Measurements from ENCODE around the gene HBEGF.

Gene HBEGF

GRCh38 chr5:140346348-140347221 lies at the start of gene HBEGF:
TSS of gene HBEGF (minus strand) at chr5:140346603. CDS start at chr5:140346328, 275 bp downstream.
- peak; percentile 22 to 52 for DNase-seq

GRCh38 chr5:140393738-140394137 lies 47.3 kb upstream of the HBEGF start:
- no peak for DNase-seq

GRCh38 chr5:140391732-140392131 lies 45.3 kb upstream of the HBEGF start:
- no peak for DNase-seq

GRCh38 chr5:140391312-140391711 lies 44.9 kb upstream of the HBEGF start:
- DNase-seq = no peak

- DNase-seq = no peak
Measured at GRCh38 chr5:140388052-140388451, 41.6 kb upstream of the HBEGF start.

GRCh38 chr5:140383300-140383699 lies 36.9 kb upstream of the HBEGF start:
- no peak for DNase-seq

GRCh38 chr5:140382866-140383265 lies 36.5 kb upstream of the HBEGF start:
- DNase-seq = no peak

- DNase-seq = no peak
Measured at GRCh38 chr5:140381972-140382371, 35.6 kb upstream of the HBEGF start.

- DNase-seq = no peak
Measured at GRCh38 chr5:140381351-140381750, 34.9 kb upstream of the HBEGF start.

- DNase-seq = peak; percentile 5 to 18
Measured at GRCh38 chr5:140372971-140373487, 26.6 kb upstream of the HBEGF start.

GRCh38 chr5:140371356-140372151 lies 25.2 kb upstream of the HBEGF start:
- DNase-seq = no peak

- DNase-seq = no peak
Measured at GRCh38 chr5:140367256-140368013, 21.0 kb upstream of the HBEGF start.

- DNase-seq = no peak
Measured at GRCh38 chr5:140366589-140367255, 20.3 kb upstream of the HBEGF start.

GRCh38 chr5:140365941-140366340 lies 19.5 kb upstream of the HBEGF start:
- DNase-seq = no peak

- no peak for DNase-seq
Measured at GRCh38 chr5:140365282-140365681, 18.9 kb upstream of the HBEGF start.

GRCh38 chr5:140364472-140364765 lies 18.0 kb upstream of the HBEGF start:
- DNase-seq = no peak

GRCh38 chr5:140363631-140364471 lies 17.4 kb upstream of the HBEGF start:
- DNase-seq = no peak

GRCh38 chr5:140362875-140363630 lies 16.6 kb upstream of the HBEGF start:
- peak; percentile 53 to 59 for DNase-seq

- DNase-seq = no peak
Measured at GRCh38 chr5:140362311-140362710, 15.9 kb upstream of the HBEGF start.

- DNase-seq = no peak
Measured at GRCh38 chr5:140361901-140362300, 15.5 kb upstream of the HBEGF start.
